22Rv1 (cell line): ENCODE results near the gene SPOCK1.

Source experiments
- H3K27ac ChIP-seq: fragments of 450-650 bp; 2 replicates; pipeline ENCODE4 v1.5.1; 2017
- CTCF ChIP-seq: fragments of 450-650 bp; IDR thresholded peaks from 2 replicates; pipeline ENCODE4 v1.5.1; 2017; ENCODE audit warnings: mild to moderate bottlenecking
- ZFX ChIP-seq: fragments of 450-650 bp; IDR thresholded peaks from 2 replicates; pipeline ENCODE4 v1.6.1; 2017; ENCODE audit warnings: antibody characterized with exemption, borderline replicate concordance

The SPOCK1 gene

GRCh38 chr5:137303509-137303908, 195.6 kb downstream of the SPOCK1 start:
- no peak overlapping the region for H3K27ac ChIP-seq
- TF ChIP-seq ZFX (no peak), CTCF (no peak)

- TF ChIP-seq CTCF (no peak), ZFX (no peak)
- H3K27ac ChIP-seq = no peak overlapping the region
Observed at GRCh38 chr5:137300411-137301240, 198.5 kb downstream of the SPOCK1 start.

- TF ChIP-seq CTCF (no peak), ZFX (no peak)
- no peak overlapping the region for H3K27ac ChIP-seq
Observed at GRCh38 chr5:137296213-137296781, 202.8 kb downstream of the SPOCK1 start.

- no peak for TF ChIP-seq CTCF
- TF ChIP-seq ZFX = no peak
- H3K27ac ChIP-seq = no peak overlapping the region
Observed at GRCh38 chr5:137294604-137295003, 204.5 kb downstream of the SPOCK1 start.

- peak overlapping the region; percentile 62 for H3K27ac ChIP-seq
Observed at GRCh38 chr5:137292461-137293027, 206.6 kb downstream of the SPOCK1 start.

GRCh38 chr5:137291436-137291835, 207.7 kb downstream of the SPOCK1 start:
- no peak for TF ChIP-seq CTCF
- no peak for TF ChIP-seq ZFX
- no peak overlapping the region for H3K27ac ChIP-seq

More at GRCh38 chr5:137292461-137293027, 206.6 kb downstream of the SPOCK1 start:
- no peak for TF ChIP-seq ZFX
- no peak for TF ChIP-seq CTCF

- no peak for TF ChIP-seq CTCF
- no peak for TF ChIP-seq ZFX
- no peak overlapping the region for H3K27ac ChIP-seq
Observed at GRCh38 chr5:137291031-137291430, 208.1 kb downstream of the SPOCK1 start.
